T47D (cell line): ENCODE measurements around the gene EFL1.
"Not testable (repeated sequence)": the region's sequence is repeated elsewhere in the genome, so short reads cannot be mapped to it uniquely, and the experiment has no call there.

ENCODE experiments used
- DNase-seq, 2 experiments: peaks; one replicate each; pipeline versions ENCODE4 v3.0.0 to v3.0.0-alpha.2; 2011 to 2012; ENCODE audit warnings: low read depth in 1 of 2, low spot score in 1 of 2
- JUND ChIP-seq: IDR thresholded peaks from 2 replicates; pipeline ENCODE4 v1.6.1; 2012; ENCODE audit warnings: low read depth
- in situ Hi-C: cut with HindIII; loops from 2 replicates; pipeline ENCODE4 v1.10.0; 2016; ENCODE audit warnings: low sequenced_read_pairs, low pct_unique_long_range_greater_than_20kb

The EFL1 gene

GRCh38 chr15:82298520-82298919 lies 36.0 kb upstream of the EFL1 start:
- TF ChIP-seq JUND: no peak
- DNase-seq: no peak
- in situ Hi-C loops: no loop called here

GRCh38 chr15:82298032-82298431 lies 35.5 kb upstream of the EFL1 start:
- no peak for DNase-seq
- in situ Hi-C loops: no loop called here
- no peak for TF ChIP-seq JUND

- TF ChIP-seq JUND: no peak
- peak in 1 of 2 experiments; percentile 23 for DNase-seq
- in situ Hi-C loops: no loop called here
These were observed 35.0 kb upstream of the EFL1 start for GRCh38 chr15:82297546-82297945.

GRCh38 chr15:82294061-82294690 lies 31.6 kb upstream of the EFL1 start:
- in situ Hi-C loops: no loop called here
- no peak for TF ChIP-seq JUND

GRCh38 chr15:82292271-82292670 lies 29.7 kb upstream of the EFL1 start:
- in situ Hi-C loops: no loop called here
- DNase-seq: no peak
- no peak for TF ChIP-seq JUND

More at GRCh38 chr15:82294061-82294690, 31.6 kb upstream of the EFL1 start:
- DNase-seq: no peak

- in situ Hi-C loops: not testable (repeated sequence)
These were observed 25.7 kb upstream of the EFL1 start for GRCh38 chr15:82288202-82288601.

GRCh38 chr15:82286475-82286874 lies 23.9 kb upstream of the EFL1 start:
- in situ Hi-C loops, DNase-seq: not testable (repeated sequence)

More at GRCh38 chr15:82288202-82288601, 25.7 kb upstream of the EFL1 start:
- DNase-seq: not testable (repeated sequence)

- DNase-seq, in situ Hi-C loops: not testable (repeated sequence)
These were observed 21.8 kb upstream of the EFL1 start for GRCh38 chr15:82284381-82284780.

- in situ Hi-C loops, DNase-seq: not testable (repeated sequence)
These were observed 19.9 kb upstream of the EFL1 start for GRCh38 chr15:82282386-82282785.

GRCh38 chr15:82281276-82281675 lies 18.7 kb upstream of the EFL1 start:
- DNase-seq, in situ Hi-C loops: not testable (repeated sequence)

- in situ Hi-C loops: no loop called here
- no peak for TF ChIP-seq JUND
- no peak for DNase-seq
These were observed 12.9 kb upstream of the EFL1 start for GRCh38 chr15:82275410-82275809.

GRCh38 chr15:82272154-82272553 lies 9.6 kb upstream of the EFL1 start:
- in situ Hi-C loops: no loop called here
- DNase-seq: no peak
- no peak for TF ChIP-seq JUND

- in situ Hi-C loops, DNase-seq: not testable (repeated sequence)
These were observed 5.9 kb upstream of the EFL1 start for GRCh38 chr15:82268454-82268853.

GRCh38 chr15:82267137-82267536 lies 4.6 kb upstream of the EFL1 start:
- DNase-seq, in situ Hi-C loops: not testable (repeated sequence)
